Gastroesophageal sphincter (tissue), 3 donors: ENCODE results near the gene LHFPL2.

Source experiments
- CTCF ChIP-seq, 4 experiments: fragments of 200-600 bp in 2 of 4; fragments of 450-650 bp in 2 of 4; sonication (generic) in 1 of 4; IDR thresholded peaks; one replicate each; pipeline ENCODE4 v1.5.1; 2017 to 2019; ENCODE audit warnings: antibody characterized with exemption in 4 of 4, mild to moderate bottlenecking in 2 of 4, moderate library complexity in 2 of 4
- POLR2A ChIP-seq, 2 donors: fragments of 450-650 bp; IDR thresholded peaks; one replicate each; pipeline ENCODE4 v1.6.1; 2017; ENCODE audit warnings: antibody characterized with exemption in 2 of 2, mild to moderate bottlenecking in 2 of 2, moderate library complexity in 1 of 2
- POLR2AphosphoS5 ChIP-seq: sonication (generic); formaldehyde crosslinking; IDR thresholded peaks from one replicate; pipeline ENCODE4 v1.6.1; 2017; ENCODE audit warnings: antibody characterized with exemption

- TF ChIP-seq POLR2A (IDR thresholded peaks at IDR 0.05), result no peak
- TF ChIP-seq CTCF (IDR thresholded peaks at IDR 0.05), result no peak
- no peak for TF ChIP-seq POLR2AphosphoS5
Observed at GRCh38 chr5:78574131-78574673, 74.4 kb downstream of the LHFPL2 start.
